Ascending aorta (tissue), 2 donors: Measurements from ENCODE around the gene TEAD1. TPM values are rescaled to one million over a fixed set of nuclear protein-coding genes. Genes with fewer than 3 reads are reported as not detected.

Experiments
- DNase-seq, 2 donors: peaks; one replicate each; pipeline ENCODE4 v3.0.0-alpha.2; 2019; ENCODE audit warnings: low spot score in 2 of 2
- H3K27ac ChIP-seq, 2 donors: fragments of 200-600 bp; sonication (generic); one replicate each; pipeline ENCODE4 v1.5.1; 2016 to 2017; ENCODE audit warnings: mild to moderate bottlenecking in 1 of 2
- H3K27me3 ChIP-seq: fragments of 200-600 bp; sonication (generic); one replicate; pipeline ENCODE4 v1.5.1; 2017
- H3K36me3 ChIP-seq, 2 donors: fragments of 200-600 bp; sonication (generic); one replicate each; pipeline ENCODE4 v1.5.1; 2016
- H3K4me1 ChIP-seq, 2 donors: fragments of 200-600 bp; sonication (generic); one replicate each; pipeline ENCODE4 v1.5.1; 2016 to 2017; ENCODE audit warnings: mild to moderate bottlenecking in 1 of 2
- H3K4me3 ChIP-seq, 2 donors: fragments of 200-600 bp; sonication (generic); one replicate each; pipeline ENCODE4 v1.5.1; 2016 to 2017; ENCODE audit warnings: mild to moderate bottlenecking in 1 of 2
- H3K9me3 ChIP-seq, 2 donors: fragments of 200-600 bp; sonication (generic); one replicate each; pipeline ENCODE4 v1.5.1; 2016
- intact Hi-C: fragments of 100-400 bp; cut with DNase I; formaldehyde crosslinking; loops from one replicate; pipeline ENCODE4 v1.15.1; 2023
- total RNA-seq: library from RNA; depleted of rRNA; stranded (reverse); fragments of >200 nt; gene quantifications from one replicate; pipeline ENCODE4 v1.1.0, GENCODE V29; 2016
- TF ChIP-seq, protein P1 (sequence below), 3 experiments: fragments of 200-600 bp in 2 of 3; fragments of 450-650 bp in 1 of 3; sonication (generic) in 2 of 3; IDR thresholded peaks; one replicate each; pipeline ENCODE4 v1.5.1; 2016 to 2019; ENCODE audit warnings: antibody characterized with exemption in 3 of 3, mild to moderate bottlenecking in 1 of 3, moderate library complexity in 1 of 3

TEAD1 gene
- total RNA-seq, 1 donor from 2014 or later, result 112 TPM

DNA sequence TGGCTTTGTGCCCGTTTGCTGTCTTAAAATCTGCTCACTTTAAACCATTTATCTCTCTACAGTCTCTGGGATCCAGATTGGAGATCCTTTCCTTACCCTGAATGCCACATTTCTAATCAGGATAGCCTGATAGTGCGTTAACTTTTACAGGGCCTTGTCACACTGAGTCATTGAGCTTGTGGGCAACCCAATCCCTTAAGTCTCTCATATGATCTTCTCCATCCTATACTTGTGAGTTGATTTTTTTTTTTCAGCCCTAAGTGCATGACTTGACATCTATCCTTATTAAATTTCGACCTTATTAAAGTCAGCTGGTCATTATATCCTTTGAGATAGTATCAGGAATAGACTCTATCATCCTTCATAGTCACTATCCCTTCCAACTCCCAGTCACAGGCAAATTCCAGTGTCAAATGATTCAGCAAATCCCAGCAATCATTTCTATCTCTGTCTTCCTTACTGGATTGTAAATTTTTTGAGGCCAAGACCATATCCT, 57.7 kb downstream of the TEAD1 start:
- Histone ChIP-seq H3K27ac (no peak overlapping the region), H3K4me3 (no peak overlapping the region), H3K27me3 (no peaks in the 10 kb centered on the region), H3K4me1 (peaks cover 0 to 11% of the 10 kb centered on the region in 2 donors), H3K9me3 (no peaks in the 10 kb centered on the region), H3K36me3 (no peaks in the 10 kb centered on the region)
- TF ChIP-seq, protein P1, sequence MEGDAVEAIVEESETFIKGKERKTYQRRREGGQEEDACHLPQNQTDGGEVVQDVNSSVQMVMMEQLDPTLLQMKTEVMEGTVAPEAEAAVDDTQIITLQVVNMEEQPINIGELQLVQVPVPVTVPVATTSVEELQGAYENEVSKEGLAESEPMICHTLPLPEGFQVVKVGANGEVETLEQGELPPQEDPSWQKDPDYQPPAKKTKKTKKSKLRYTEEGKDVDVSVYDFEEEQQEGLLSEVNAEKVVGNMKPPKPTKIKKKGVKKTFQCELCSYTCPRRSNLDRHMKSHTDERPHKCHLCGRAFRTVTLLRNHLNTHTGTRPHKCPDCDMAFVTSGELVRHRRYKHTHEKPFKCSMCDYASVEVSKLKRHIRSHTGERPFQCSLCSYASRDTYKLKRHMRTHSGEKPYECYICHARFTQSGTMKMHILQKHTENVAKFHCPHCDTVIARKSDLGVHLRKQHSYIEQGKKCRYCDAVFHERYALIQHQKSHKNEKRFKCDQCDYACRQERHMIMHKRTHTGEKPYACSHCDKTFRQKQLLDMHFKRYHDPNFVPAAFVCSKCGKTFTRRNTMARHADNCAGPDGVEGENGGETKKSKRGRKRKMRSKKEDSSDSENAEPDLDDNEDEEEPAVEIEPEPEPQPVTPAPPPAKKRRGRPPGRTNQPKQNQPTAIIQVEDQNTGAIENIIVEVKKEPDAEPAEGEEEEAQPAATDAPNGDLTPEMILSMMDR (IDR thresholded peaks at IDR 0.05), result no peak
- intact Hi-C loops, result no loop called here
- no peak for DNase-seq

DNA sequence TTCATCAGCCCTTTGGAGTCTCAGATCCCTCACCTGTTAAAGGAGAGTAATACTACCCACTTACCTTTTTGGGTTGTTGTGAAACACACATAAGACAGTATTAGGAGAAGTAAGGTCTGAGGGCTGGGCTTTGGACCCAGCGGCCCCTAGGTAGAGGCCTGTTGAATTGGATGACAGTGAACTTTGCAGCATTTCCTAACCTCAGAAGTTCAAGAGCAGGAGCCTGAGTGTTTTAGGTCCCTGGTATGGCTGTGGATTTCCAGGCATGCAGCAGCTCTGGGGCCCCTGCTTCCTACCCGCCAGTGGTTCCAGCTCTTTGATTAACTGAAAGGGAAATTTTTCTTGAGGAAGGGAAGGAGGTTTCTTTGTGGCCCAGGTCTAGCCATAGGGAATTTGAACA, 58.9 kb downstream of the TEAD1 start:
- H3K4me3 ChIP-seq, result no peak overlapping the region
- no peaks in the 10 kb centered on the region for H3K36me3 ChIP-seq
- no peaks in the 10 kb centered on the region for H3K27me3 ChIP-seq
- intact Hi-C loops, result no loop called here
- no peaks in the 10 kb centered on the region for H3K9me3 ChIP-seq
- peaks cover 0 to 3% of the 10 kb centered on the region in 2 donors for H3K4me1 ChIP-seq
- no peak overlapping the region for H3K27ac ChIP-seq
- DNase-seq, result no peak
- TF ChIP-seq, protein P1 (IDR thresholded peaks at IDR 0.05), result no peak

DNA sequence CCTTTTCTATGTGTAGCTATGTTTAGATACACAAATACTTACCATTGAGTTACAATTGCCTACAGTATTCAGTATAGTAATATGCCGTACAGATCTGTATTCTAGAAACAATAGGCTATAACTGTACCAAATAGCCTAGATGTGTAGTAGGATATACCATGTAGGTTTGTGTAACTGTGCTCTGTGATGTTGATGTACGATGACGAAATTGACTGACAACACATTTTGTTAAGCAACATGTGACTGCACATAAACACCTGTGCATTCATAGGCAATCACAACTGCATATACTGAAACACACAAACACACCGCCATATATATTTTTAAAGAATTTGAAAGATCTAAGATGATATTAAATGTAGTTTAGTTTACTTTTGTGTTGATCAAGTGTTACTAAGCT, 60.4 kb downstream of the TEAD1 start:
- Histone ChIP-seq H3K36me3 (no peaks in the 10 kb centered on the region), H3K4me3 (no peak overlapping the region), H3K27ac (no peak overlapping the region), H3K9me3 (no peaks in the 10 kb centered on the region), H3K4me1 (no peaks in the 10 kb centered on the region), H3K27me3 (no peaks in the 10 kb centered on the region)
- TF ChIP-seq, protein P1 (IDR thresholded peaks at IDR 0.05), result no peak
- no peak for DNase-seq
- intact Hi-C loops, result no loop called here

DNA sequence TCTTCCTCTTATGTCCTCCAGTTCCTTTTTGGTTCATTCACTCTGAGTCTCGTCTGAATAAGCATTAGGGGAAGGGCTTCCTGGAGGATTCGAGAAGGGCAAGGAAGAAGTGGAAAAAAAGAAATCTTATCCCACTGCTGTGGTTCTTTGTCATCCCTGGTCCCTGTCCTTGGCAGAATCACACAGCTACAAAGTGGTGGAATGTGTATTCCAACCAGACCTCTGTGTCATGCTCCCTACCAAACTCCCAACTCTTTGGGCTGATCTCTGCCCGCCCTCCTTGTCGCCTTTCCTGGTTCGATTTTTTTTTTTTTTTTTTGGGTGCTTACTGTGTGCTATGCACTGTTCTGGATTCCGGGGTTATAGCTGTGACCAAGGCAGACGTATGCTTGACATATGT, 61.0 kb downstream of the TEAD1 start:
- Histone ChIP-seq H3K27ac (no peak overlapping the region), H3K4me1 (no peaks in the 10 kb centered on the region), H3K4me3 (no peak overlapping the region), H3K36me3 (no peaks in the 10 kb centered on the region), H3K27me3 (no peaks in the 10 kb centered on the region), H3K9me3 (no peaks in the 10 kb centered on the region)
- no peak for DNase-seq
- intact Hi-C loops, result no loop called here
- TF ChIP-seq, protein P1 (IDR thresholded peaks at IDR 0.05), result no peak

DNA sequence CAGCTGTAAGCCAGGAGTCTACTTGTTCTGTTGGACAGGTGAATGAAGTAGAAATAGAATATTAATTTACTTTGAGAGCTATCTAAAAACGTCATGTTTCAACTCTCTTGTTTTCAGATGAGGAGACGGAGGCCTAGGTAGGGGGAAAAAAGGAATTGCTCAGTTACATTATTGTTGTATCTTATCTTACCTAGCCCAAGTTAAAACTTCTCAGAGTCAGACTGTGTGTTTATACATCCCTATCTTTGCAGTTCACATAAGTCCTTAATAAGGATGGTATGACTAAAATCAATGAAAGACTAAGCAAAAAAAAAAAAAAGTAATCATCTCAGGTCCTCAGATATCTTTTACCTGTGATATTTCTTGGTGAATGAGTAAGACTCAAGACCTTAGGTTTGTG, 62.8 kb downstream of the TEAD1 start:
- no peak overlapping the region for H3K27ac ChIP-seq
- no peaks in the 10 kb centered on the region for H3K4me1 ChIP-seq
- TF ChIP-seq, protein P1 (IDR thresholded peaks at IDR 0.05), result no peak
- no peaks in the 10 kb centered on the region for H3K9me3 ChIP-seq
- intact Hi-C loops, result no loop called here
- DNase-seq, result no peak
- H3K4me3 ChIP-seq, result no peak overlapping the region
- no peaks in the 10 kb centered on the region for H3K36me3 ChIP-seq
- no peaks in the 10 kb centered on the region for H3K27me3 ChIP-seq

DNA sequence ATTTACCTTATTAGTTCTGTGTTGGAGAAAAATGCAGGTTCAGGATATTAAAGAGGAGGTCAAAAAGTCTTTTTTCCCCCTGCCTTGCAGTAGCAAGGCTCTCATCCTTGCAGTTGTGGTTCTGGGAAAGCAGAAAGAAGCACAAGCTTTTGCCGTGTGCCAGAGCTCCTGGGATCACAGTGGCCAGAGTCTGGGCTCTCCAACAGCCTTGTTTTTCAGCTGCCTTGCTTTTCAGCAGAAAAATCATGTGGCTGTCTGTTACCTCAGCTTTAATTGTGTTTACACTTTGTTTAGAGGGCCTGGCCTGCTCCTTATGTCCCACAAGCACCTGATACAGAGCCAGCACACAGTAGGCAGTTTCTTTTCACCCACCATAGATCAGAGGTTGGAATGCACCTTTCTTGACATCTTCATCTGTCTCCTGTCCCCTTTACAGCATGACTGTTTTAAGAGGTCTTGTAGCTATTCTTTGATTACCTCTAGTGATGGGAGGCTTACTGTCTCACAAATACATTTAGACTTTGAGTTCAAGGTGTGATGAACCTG, 67.5 kb downstream of the TEAD1 start:
- H3K9me3 ChIP-seq, result no peaks in the 10 kb centered on the region
- no peaks in the 10 kb centered on the region for H3K27me3 ChIP-seq
- H3K36me3 ChIP-seq, result no peaks in the 10 kb centered on the region
- peaks cover 2 to 3% of the 10 kb centered on the region in 2 donors for H3K4me1 ChIP-seq
- H3K27ac ChIP-seq, result no peak overlapping the region
- TF ChIP-seq, protein P1 (IDR thresholded peaks at IDR 0.05), result no peak
- intact Hi-C loops, result no loop called here
- DNase-seq, result no peak
- no peak overlapping the region for H3K4me3 ChIP-seq
